Measurements from ENCODE around the gene PPM1H. TPM values are rescaled to one million over a fixed set of nuclear protein-coding genes. Genes with fewer than 3 reads are reported as not detected.

The PPM1H gene
- total and polyA plus RNA-seq, 4 donors: 2.3 to 7.2 (median 4.1) TPM

- TF ChIP-seq FOXA1 (IDR thresholded peaks at IDR 0.05) (no peak), ZBTB33 (IDR thresholded peaks at IDR 0.05) (no peak), HNF4G (IDR thresholded peaks at IDR 0.05) (no peak), RXRA (IDR thresholded peaks at IDR 0.05) (no peak), GABPA (IDR thresholded peaks at IDR 0.05 in 1 of 2, conservative IDR thresholded peaks at IDR 0.05 in 1 of 2) (no peak), ATF3 (IDR thresholded peaks at IDR 0.05) (no peak), SP1 (IDR thresholded peaks at IDR 0.05) (no peak), TAF1 (conservative IDR thresholded peaks at IDR 0.05) (no peak), HNF4A (conservative IDR thresholded peaks at IDR 0.05) (no peak)
- TF ChIP-seq, protein P1, sequence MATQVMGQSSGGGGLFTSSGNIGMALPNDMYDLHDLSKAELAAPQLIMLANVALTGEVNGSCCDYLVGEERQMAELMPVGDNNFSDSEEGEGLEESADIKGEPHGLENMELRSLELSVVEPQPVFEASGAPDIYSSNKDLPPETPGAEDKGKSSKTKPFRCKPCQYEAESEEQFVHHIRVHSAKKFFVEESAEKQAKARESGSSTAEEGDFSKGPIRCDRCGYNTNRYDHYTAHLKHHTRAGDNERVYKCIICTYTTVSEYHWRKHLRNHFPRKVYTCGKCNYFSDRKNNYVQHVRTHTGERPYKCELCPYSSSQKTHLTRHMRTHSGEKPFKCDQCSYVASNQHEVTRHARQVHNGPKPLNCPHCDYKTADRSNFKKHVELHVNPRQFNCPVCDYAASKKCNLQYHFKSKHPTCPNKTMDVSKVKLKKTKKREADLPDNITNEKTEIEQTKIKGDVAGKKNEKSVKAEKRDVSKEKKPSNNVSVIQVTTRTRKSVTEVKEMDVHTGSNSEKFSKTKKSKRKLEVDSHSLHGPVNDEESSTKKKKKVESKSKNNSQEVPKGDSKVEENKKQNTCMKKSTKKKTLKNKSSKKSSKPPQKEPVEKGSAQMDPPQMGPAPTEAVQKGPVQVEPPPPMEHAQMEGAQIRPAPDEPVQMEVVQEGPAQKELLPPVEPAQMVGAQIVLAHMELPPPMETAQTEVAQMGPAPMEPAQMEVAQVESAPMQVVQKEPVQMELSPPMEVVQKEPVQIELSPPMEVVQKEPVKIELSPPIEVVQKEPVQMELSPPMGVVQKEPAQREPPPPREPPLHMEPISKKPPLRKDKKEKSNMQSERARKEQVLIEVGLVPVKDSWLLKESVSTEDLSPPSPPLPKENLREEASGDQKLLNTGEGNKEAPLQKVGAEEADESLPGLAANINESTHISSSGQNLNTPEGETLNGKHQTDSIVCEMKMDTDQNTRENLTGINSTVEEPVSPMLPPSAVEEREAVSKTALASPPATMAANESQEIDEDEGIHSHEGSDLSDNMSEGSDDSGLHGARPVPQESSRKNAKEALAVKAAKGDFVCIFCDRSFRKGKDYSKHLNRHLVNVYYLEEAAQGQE (IDR thresholded peaks at IDR 0.05): no peak
- H3K9me3 ChIP-seq (ENCODE audit: control insufficient read depth in 4 of 4, low read length in 3 of 4): no peaks in the 10 kb centered on the region
- H3K36me3 ChIP-seq (ENCODE audit: control insufficient read depth in 4 of 4, insufficient read depth in 3 of 4, low read depth in 1 of 4, low read length in 3 of 4): peaks cover 0 to 2% (median 0%) of the 10 kb centered on the region in 4 donors
- DNase-seq (ENCODE audit: low spot score): no peak
- H3K9ac ChIP-seq (ENCODE audit: low read depth in 1 of 2, low read length in 2 of 2): no peak overlapping the region
- H3K4me3 ChIP-seq (ENCODE audit: low read depth in 1 of 3, low read length in 3 of 3): no peak overlapping the region
- 97% methylated on average over 7 of the region's 7 CpGs for WGBS
- H3K27me3 ChIP-seq (ENCODE audit: control insufficient read depth in 4 of 4, insufficient read depth in 4 of 4, low read length in 3 of 4): no peaks in the 10 kb centered on the region
- H3K4me1 ChIP-seq (ENCODE audit: control insufficient read depth in 4 of 4, insufficient read depth in 4 of 4, low read length in 3 of 4): no peaks in the 10 kb centered on the region
- no peak overlapping the region for H3K27ac ChIP-seq (ENCODE audit: low read depth in 1 of 2, low read length in 2 of 2)
Measured at GRCh38 chr12:62802321-62802720, 132.6 kb downstream of the PPM1H start.

DNA sequence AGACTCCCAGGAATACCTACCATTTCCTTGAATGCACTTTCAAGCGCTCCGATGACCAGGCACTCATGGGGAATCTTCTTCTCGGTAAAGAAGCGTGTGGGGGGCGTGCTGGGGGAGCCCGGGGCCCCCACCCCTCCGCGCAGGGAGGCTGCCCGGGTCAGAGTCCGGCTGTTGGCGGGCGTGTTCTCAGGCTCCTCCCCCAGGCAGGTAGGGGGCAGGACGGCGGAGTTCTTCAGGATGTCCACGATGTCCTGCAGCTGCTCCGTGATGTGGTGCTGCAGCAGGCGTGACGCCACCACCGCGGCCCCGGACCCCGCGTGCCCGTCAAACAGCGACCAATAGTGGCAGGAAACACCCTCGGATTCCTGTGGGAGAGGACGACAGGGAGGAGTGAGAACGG is 133.2 kb downstream of the PPM1H start:
- H3K27ac ChIP-seq (ENCODE audit: low read depth in 1 of 2, low read length in 2 of 2): no peak overlapping the region
- no peak overlapping the region for H3K9ac ChIP-seq (ENCODE audit: low read depth in 1 of 2, low read length in 2 of 2)
- no peak overlapping the region for H3K4me3 ChIP-seq (ENCODE audit: low read depth in 1 of 3, low read length in 3 of 3)
- WGBS: 95% methylated on average over 28 of the region's 28 CpGs
- no peak for DNase-seq (ENCODE audit: low spot score)
- TF ChIP-seq ZBTB33 (IDR thresholded peaks at IDR 0.05) (no peak), HNF4G (IDR thresholded peaks at IDR 0.05) (no peak), JUND (IDR thresholded peaks at IDR 0.05) (no peak), TAF1 (conservative IDR thresholded peaks at IDR 0.05) (no peak), EGR1 (IDR thresholded peaks at IDR 0.05; ENCODE audit: low read depth in 2 of 2) (no peak), NR2F2 (IDR thresholded peaks at IDR 0.05) (no peak), GABPA (IDR thresholded peaks at IDR 0.05 in 1 of 2, conservative IDR thresholded peaks at IDR 0.05 in 1 of 2) (no peak), SP1 (IDR thresholded peaks at IDR 0.05) (no peak)
- TF ChIP-seq, protein P1 (IDR thresholded peaks at IDR 0.05): no peak
- TF ChIP-seq, protein P2, sequence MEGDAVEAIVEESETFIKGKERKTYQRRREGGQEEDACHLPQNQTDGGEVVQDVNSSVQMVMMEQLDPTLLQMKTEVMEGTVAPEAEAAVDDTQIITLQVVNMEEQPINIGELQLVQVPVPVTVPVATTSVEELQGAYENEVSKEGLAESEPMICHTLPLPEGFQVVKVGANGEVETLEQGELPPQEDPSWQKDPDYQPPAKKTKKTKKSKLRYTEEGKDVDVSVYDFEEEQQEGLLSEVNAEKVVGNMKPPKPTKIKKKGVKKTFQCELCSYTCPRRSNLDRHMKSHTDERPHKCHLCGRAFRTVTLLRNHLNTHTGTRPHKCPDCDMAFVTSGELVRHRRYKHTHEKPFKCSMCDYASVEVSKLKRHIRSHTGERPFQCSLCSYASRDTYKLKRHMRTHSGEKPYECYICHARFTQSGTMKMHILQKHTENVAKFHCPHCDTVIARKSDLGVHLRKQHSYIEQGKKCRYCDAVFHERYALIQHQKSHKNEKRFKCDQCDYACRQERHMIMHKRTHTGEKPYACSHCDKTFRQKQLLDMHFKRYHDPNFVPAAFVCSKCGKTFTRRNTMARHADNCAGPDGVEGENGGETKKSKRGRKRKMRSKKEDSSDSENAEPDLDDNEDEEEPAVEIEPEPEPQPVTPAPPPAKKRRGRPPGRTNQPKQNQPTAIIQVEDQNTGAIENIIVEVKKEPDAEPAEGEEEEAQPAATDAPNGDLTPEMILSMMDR (IDR thresholded peaks at IDR 0.05; ENCODE audit: low read depth, low read length, missing input control): no peak
- H3K9me3 ChIP-seq (ENCODE audit: control insufficient read depth in 4 of 4, low read length in 3 of 4): no peaks in the 10 kb centered on the region
- H3K36me3 ChIP-seq (ENCODE audit: control insufficient read depth in 4 of 4, insufficient read depth in 3 of 4, low read depth in 1 of 4, low read length in 3 of 4): peaks cover 0 to 2% (median 0%) of the 10 kb centered on the region in 4 donors
- no peaks in the 10 kb centered on the region for H3K27me3 ChIP-seq (ENCODE audit: control insufficient read depth in 4 of 4, insufficient read depth in 4 of 4, low read length in 3 of 4)
- H3K4me1 ChIP-seq (ENCODE audit: control insufficient read depth in 4 of 4, insufficient read depth in 4 of 4, low read length in 3 of 4): no peaks in the 10 kb centered on the region

All from liver (tissue), 9 donors.